Prostate gland (tissue), 2 donors: Measurements from ENCODE around the gene EPAS1.

Source experiments
- CTCF ChIP-seq, 4 experiments: fragments of 200-600 bp in 2 of 4; fragments of 450-650 bp in 2 of 4; sonication (generic) in 2 of 4; IDR thresholded peaks; 1 replicate in 3 of 4; 2 replicates in 1 of 4; pipeline ENCODE4 v1.5.1; 2016 to 2019; ENCODE audit warnings: antibody characterized with exemption in 4 of 4, mild to moderate bottlenecking in 2 of 4, moderate library complexity in 2 of 4
- POLR2A ChIP-seq: fragments of 450-650 bp; IDR thresholded peaks from one replicate; pipeline ENCODE4 v1.6.1; 2016; ENCODE audit warnings: antibody characterized with exemption, mild to moderate bottlenecking
- POLR2AphosphoS5 ChIP-seq: sonication (generic); formaldehyde crosslinking; IDR thresholded peaks from one replicate; pipeline ENCODE4 v1.6.1; 2017; ENCODE audit warnings: antibody characterized with exemption

GRCh38 chr2:46435796-46436360, 138.7 kb downstream of the EPAS1 start:
- TF ChIP-seq CTCF (IDR thresholded peaks at IDR 0.05) (no peak), POLR2A (no peak), POLR2AphosphoS5 (no peak)
